Activated CD4-positive, alpha-beta T cell treated with anti-CD3 and anti-CD28 coated beads, Interleukin-2, Interleukin-6, amounts not matched to agents 100 ng/mL and 50 ng/mL, durations not matched to agents 16 hours and 8 hours (primary cell): ENCODE results near the gene SETD1A.
A peak's percentile ranks its signal among the peaks of the same experiment; 100 is the strongest.

Source experiments
- DNase-seq: peaks from one replicate; pipeline ENCODE4 v3.0.0-alpha.2; 2020

The SETD1A gene

DNA sequence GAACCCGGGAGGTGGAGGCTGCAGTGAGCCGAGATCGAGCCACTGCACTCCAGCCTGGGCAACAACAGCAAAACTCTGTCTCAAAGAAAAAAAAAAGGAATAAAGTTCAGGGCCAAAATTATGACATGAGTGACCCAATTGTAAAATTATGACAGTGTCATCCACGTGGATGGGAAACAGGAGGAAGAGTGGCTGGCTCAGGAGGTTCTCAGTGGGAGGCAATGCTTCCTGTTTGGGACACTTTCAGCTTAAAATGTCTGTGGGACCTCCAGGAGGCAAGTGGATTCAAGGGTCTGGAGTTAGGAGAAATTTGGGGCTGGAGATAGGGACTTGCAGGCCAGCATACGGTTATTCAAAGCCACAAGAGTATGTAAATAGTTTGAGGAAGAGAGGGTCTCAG, 67.8 kb downstream of the SETD1A start:
- no peak for DNase-seq

DNA sequence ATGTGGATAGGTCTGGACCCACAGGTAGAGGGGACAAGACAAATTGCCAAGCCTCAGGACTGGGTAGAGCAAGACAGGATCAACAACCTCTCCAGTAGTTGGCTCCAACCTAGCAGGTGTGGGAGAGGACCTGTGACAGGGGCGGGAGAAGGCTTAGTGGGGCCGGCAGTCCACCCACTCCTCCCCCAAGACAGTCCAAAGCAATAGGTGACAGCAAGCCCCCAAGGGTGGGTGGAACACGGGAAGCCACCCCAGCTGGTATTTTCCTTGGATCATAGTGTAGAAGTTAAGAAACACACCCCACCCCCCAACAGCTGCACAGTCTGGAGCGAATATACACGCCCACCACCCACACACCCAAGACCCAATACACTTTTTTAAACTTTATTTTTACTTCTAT, 71.7 kb downstream of the SETD1A start:
- no peak for DNase-seq

DNA sequence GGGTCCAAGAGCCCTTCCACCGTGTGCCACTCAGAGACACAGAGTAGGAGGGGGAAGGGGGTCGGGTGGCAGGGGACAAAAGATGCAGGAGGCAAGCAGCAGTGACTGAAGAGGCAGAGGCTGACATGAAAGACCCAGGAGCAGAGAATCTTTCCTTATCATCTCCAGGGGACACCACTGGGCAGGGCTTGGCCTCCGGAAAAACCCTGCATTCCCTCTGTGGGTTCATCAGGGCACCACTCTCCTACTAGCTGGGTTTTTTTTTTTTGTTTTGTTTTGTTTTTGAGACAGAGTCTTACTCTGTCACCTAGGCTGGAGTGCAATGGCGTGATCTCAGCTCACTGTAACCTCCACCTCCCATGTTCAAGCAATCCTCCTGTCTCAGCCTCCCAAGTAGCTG, 73.7 kb downstream of the SETD1A start:
- DNase-seq, result no peak

GRCh38 chr16:31032736-31033708, 75.5 kb downstream of the SETD1A start, which contains the start of gene STX4:
Gene STX4 (plus strand): TSS chr16:31033558. CDS start chr16:31033806, 248 bp downstream.
- peak; percentile 99 for DNase-seq

- peak; percentile 91 for DNase-seq
These were observed 76.3 kb downstream of the SETD1A start for GRCh38 chr16:31033709-31034492.
